ENCODE results near the gene LPAR1. TPM values are rescaled to one million over a fixed set of nuclear protein-coding genes. Genes with fewer than 3 reads are reported as not detected.

The LPAR1 gene
- total and polyA plus RNA-seq, 10 of the 15 experiments (the other 5 are each of a cell fraction or from before 2014, with no cell fraction given), result 3.3 to 12.9 (median 8.4) TPM

GRCh38 chr9:110933350-110934001 is 104.8 kb downstream of the LPAR1 start (continued):
- no peak for TF ChIP-seq NFYB (IDR thresholded peaks at IDR 0.05; ENCODE audit: insufficient read depth, low read depth, low read length)
- TF ChIP-seq NR2C1 (IDR thresholded peaks at IDR 0.05), result no peak; the same call in 1 of the 2 replicates
- TF ChIP-seq ZNF207 (IDR thresholded peaks at IDR 0.05; ENCODE audit: borderline replicate concordance), result no peak
- TF ChIP-seq ZBTB4 (CRISPR knock-in tag; IDR thresholded peaks at IDR 0.05), result no peak
- TF ChIP-seq EP300 (IDR thresholded peaks at IDR 0.05; ENCODE audit: borderline replicate concordance in 1 of 2, control insufficient read depth in 1 of 2, low read depth in 2 of 2, low read length in 2 of 2), result 0 out of 4 replicates have a peak, but pooled peaks of 1 of the 2 experiments have one; percentile 15
- TF ChIP-seq CBX3 (IDR thresholded peaks at IDR 0.05; ENCODE audit: borderline replicate concordance, low read depth), result no peak
- TF ChIP-seq ZNF217 (IDR thresholded peaks at IDR 0.05), result no peak
- TF ChIP-seq NR2C2 (IDR thresholded peaks at IDR 0.05; ENCODE audit: borderline replicate concordance, control insufficient read depth, insufficient read length, low read depth), result no peak
- 0 out of 2 replicates have a peak, but pooled peaks have one; percentile 45 for TF ChIP-seq DPF2 (IDR thresholded peaks at IDR 0.05)
- TF ChIP-seq CHD2 (IDR thresholded peaks at IDR 0.05; ENCODE audit: borderline replicate concordance, low read depth, low read length), result no peak
- no peak for TF ChIP-seq ATF7 (IDR thresholded peaks at IDR 0.05; ENCODE audit: low read depth)
- no peak for TF ChIP-seq PAX8 (IDR thresholded peaks at IDR 0.05)
- TF ChIP-seq IRF4 (IDR thresholded peaks at IDR 0.05; ENCODE audit: low read depth, low read length), result no peak
- no peak for TF ChIP-seq MEF2A (IDR thresholded peaks at IDR 0.05; ENCODE audit: insufficient read depth, low read depth, low read length)
- TF ChIP-seq USF2 (IDR thresholded peaks at IDR 0.05; ENCODE audit: borderline replicate concordance, low read depth, low read length), result no peak
- TF ChIP-seq ZZZ3 (IDR thresholded peaks at IDR 0.05; ENCODE audit: control insufficient read depth, insufficient read length, low read depth), result no peak
- TF ChIP-seq TCF7 (IDR thresholded peaks at IDR 0.05; ENCODE audit: borderline replicate concordance), result peak; percentile 71
- 0 out of 2 replicates have a peak, but pooled peaks have one; percentile 50 for TF ChIP-seq ZNF24 (IDR thresholded peaks at IDR 0.05)
- TF ChIP-seq ZNF622 (IDR thresholded peaks at IDR 0.05), result no peak
- TF ChIP-seq SPI1 (IDR thresholded peaks at IDR 0.05; ENCODE audit: borderline replicate concordance, insufficient read depth, low read depth, low read length), result 0 out of 2 replicates have a peak, but pooled peaks have one; percentile 3
- no peak for TF ChIP-seq ESRRA (IDR thresholded peaks at IDR 0.05; ENCODE audit: low read length)
- no peak for TF ChIP-seq RBBP5 (conservative IDR thresholded peaks at IDR 0.05)
- no peak for TF ChIP-seq HDAC6 (IDR thresholded peaks at IDR 0.05; ENCODE audit: unreplicated experiment)
- no peak for TF ChIP-seq TBL1XR1 (IDR thresholded peaks at IDR 0.05; ENCODE audit: low read depth, low read length)
- 0 out of 2 replicates have a peak, but pooled peaks have one; percentile 26 for TF ChIP-seq CREB1 (IDR thresholded peaks at IDR 0.05; ENCODE audit: low read depth)
- TF ChIP-seq STAT1 (conservative IDR thresholded peaks at IDR 0.05), result no peak
- no peak for TF ChIP-seq NRF1 (conservative IDR thresholded peaks at IDR 0.05; ENCODE audit: low read depth, low read length)
- TF ChIP-seq SMAD1 (IDR thresholded peaks at IDR 0.05; ENCODE audit: low read depth, partially characterized antibody), result no peak
- TF ChIP-seq BRCA1 (IDR thresholded peaks at IDR 0.05; ENCODE audit: low read depth, low read length), result no peak
- TF ChIP-seq POLR2AphosphoS5 (IDR thresholded peaks at IDR 0.05; ENCODE audit: low read length), result no peak

Measured in GM12878 (cell line).